ENCODE results near the gene DIP2A.
"Not testable (repeated sequence)": the region's sequence is repeated elsewhere in the genome, so short reads cannot be mapped to it uniquely, and the experiment has no call there.

The DIP2A gene

GRCh38 chr21:46517361-46517760, 58.7 kb downstream of the DIP2A start:
- ATAC-seq (ENCODE audit: insufficient read depth, low read depth) = no peak
- Histone ChIP-seq H2AFZ (ENCODE audit: low read depth, low read length) (no peak overlapping the region), H3K4me1 (ENCODE audit: insufficient read depth, low read length) (no peaks in the 10 kb centered on the region), H3K79me2 (ENCODE audit: insufficient read depth, low read length) (no peaks in the 10 kb centered on the region; the same call in 1 of the 2 replicates), H3K9ac (ENCODE audit: low read depth, low read length) (no peak overlapping the region), H3K27ac (ENCODE audit: low read length) (no peak overlapping the region), H3K9me3 (ENCODE audit: insufficient read depth, low read length, severe bottlenecking) (no peaks in the 10 kb centered on the region), H3K36me3 (ENCODE audit: insufficient read depth, low read length) (peaks cover 58% of the 10 kb centered on the region), H3K4me3 (ENCODE audit: low read depth in 1 of 2, low read length in 2 of 2) (no peak overlapping the region), H4K20me1 (ENCODE audit: insufficient read depth, low read length) (no peaks in the 10 kb centered on the region), H3K4me2 (ENCODE audit: insufficient read depth, low read length) (no peak overlapping the region), H3K27me3 (ENCODE audit: insufficient read depth, low read length, poor library complexity) (no peaks in the 10 kb centered on the region)
- DNase-seq = no peak
- TF ChIP-seq EZH2 (IDR thresholded peaks at IDR 0.05; ENCODE audit: borderline replicate concordance, low read depth, low read length, severe bottlenecking) (no peak), CTCF (IDR thresholded peaks at IDR 0.05; ENCODE audit: borderline replicate concordance, extremely low read depth, low read length, poor library complexity, severe bottlenecking) (no peak)

GRCh38 chr21:46518983-46519583, 60.4 kb downstream of the DIP2A start:
- ATAC-seq (ENCODE audit: insufficient read depth, low read depth) (no peak), DNase-seq (no peak)
- Histone ChIP-seq H3K4me3 (ENCODE audit: low read depth in 1 of 2, low read length in 2 of 2) (no peak overlapping the region), H3K27me3 (ENCODE audit: insufficient read depth, low read length, poor library complexity) (no peaks in the 10 kb centered on the region), H3K4me2 (ENCODE audit: insufficient read depth, low read length) (no peak overlapping the region), H2AFZ (ENCODE audit: low read depth, low read length) (no peak overlapping the region), H3K36me3 (ENCODE audit: insufficient read depth, low read length) (peaks cover 52% of the 10 kb centered on the region), H3K9ac (ENCODE audit: low read depth, low read length) (no peak overlapping the region), H3K27ac (ENCODE audit: low read length) (no peak overlapping the region), H4K20me1 (ENCODE audit: insufficient read depth, low read length) (0 out of 2 replicates have a peak, but pooled peaks cover 3% of the 10 kb centered on the region), H3K4me1 (ENCODE audit: insufficient read depth, low read length) (no peaks in the 10 kb centered on the region), H3K9me3 (ENCODE audit: insufficient read depth, low read length, severe bottlenecking) (no peaks in the 10 kb centered on the region), H3K79me2 (ENCODE audit: insufficient read depth, low read length) (no peaks in the 10 kb centered on the region; the same call in 1 of the 2 replicates)
- TF ChIP-seq CTCF (IDR thresholded peaks at IDR 0.05; ENCODE audit: borderline replicate concordance, extremely low read depth, low read length, poor library complexity, severe bottlenecking) = no peak
- no peak for TF ChIP-seq EZH2 (IDR thresholded peaks at IDR 0.05; ENCODE audit: borderline replicate concordance, low read depth, low read length, severe bottlenecking)

- H2AFZ ChIP-seq (ENCODE audit: low read depth, low read length); H3K27ac ChIP-seq (ENCODE audit: low read length); H3K4me1 ChIP-seq (ENCODE audit: insufficient read depth, low read length); H3K4me2 ChIP-seq (ENCODE audit: insufficient read depth, low read length); H3K79me2 ChIP-seq (ENCODE audit: insufficient read depth, low read length); H3K4me3 ChIP-seq (ENCODE audit: low read depth in 1 of 2, low read length in 2 of 2); H3K9ac ChIP-seq (ENCODE audit: low read depth, low read length); H3K9me3 ChIP-seq (ENCODE audit: insufficient read depth, low read length, severe bottlenecking); ATAC-seq (ENCODE audit: insufficient read depth, low read depth); DNase-seq; H4K20me1 ChIP-seq (ENCODE audit: insufficient read depth, low read length); H3K27me3 ChIP-seq (ENCODE audit: insufficient read depth, low read length, poor library complexity): not testable (repeated sequence)
- H3K36me3 ChIP-seq (ENCODE audit: insufficient read depth, low read length) = peaks cover 53% of the 10 kb centered on the region
These were observed 68.7 kb downstream of the DIP2A start for GRCh38 chr21:46527393-46527792.

- no peak overlapping the region for H3K9ac ChIP-seq (ENCODE audit: low read depth, low read length)
- peaks cover 53% of the 10 kb centered on the region for H3K36me3 ChIP-seq (ENCODE audit: insufficient read depth, low read length)
- no peak overlapping the region for H2AFZ ChIP-seq (ENCODE audit: low read depth, low read length)
- ATAC-seq (ENCODE audit: insufficient read depth, low read depth) = no peak
- no peaks in the 10 kb centered on the region; the same call in 1 of the 2 replicates for H3K79me2 ChIP-seq (ENCODE audit: insufficient read depth, low read length)
- TF ChIP-seq CTCF (IDR thresholded peaks at IDR 0.05; ENCODE audit: borderline replicate concordance, extremely low read depth, low read length, poor library complexity, severe bottlenecking) = no peak
- no peak overlapping the region for H3K4me3 ChIP-seq (ENCODE audit: low read depth in 1 of 2, low read length in 2 of 2)
- H3K4me2 ChIP-seq (ENCODE audit: insufficient read depth, low read length) = no peak overlapping the region
- no peaks in the 10 kb centered on the region for H3K4me1 ChIP-seq (ENCODE audit: insufficient read depth, low read length)
- H3K27ac ChIP-seq (ENCODE audit: low read length) = no peak overlapping the region
- H3K9me3 ChIP-seq (ENCODE audit: insufficient read depth, low read length, severe bottlenecking) = no peaks in the 10 kb centered on the region
- H4K20me1 ChIP-seq (ENCODE audit: insufficient read depth, low read length) = peaks cover 4% of the 10 kb centered on the region; the same call in 1 of the 2 replicates
- no peaks in the 10 kb centered on the region for H3K27me3 ChIP-seq (ENCODE audit: insufficient read depth, low read length, poor library complexity)
- no peak for DNase-seq
These were observed 69.1 kb downstream of the DIP2A start for GRCh38 chr21:46527801-46528200.

Measured in DND-41 (cell line).